Pancreas (tissue), 10 donors: ENCODE measurements around the gene TMEM33. TPM values are rescaled to one million over a fixed set of nuclear protein-coding genes. Genes with fewer than 3 reads are reported as not detected.

Source experiments
- ATAC-seq, 4 donors: fragments of 200-7000 bp; cut with Tn5 transposase; one replicate each; pipeline versions ENCODE4 v1.8.0 to v1.9.1; 2020; ENCODE audit warnings: mild to moderate bottlenecking in 4 of 4, moderate library complexity in 4 of 4
- DNase-seq, 6 donors: peaks; one replicate each; pipeline ENCODE4 v3.0.0-alpha.2; 2020
- FAIRE-seq: peaks from 2 replicates; lab custom pipeline; 2012; peaks lifted over from hg19 to GRCh38; lab: Jason Lieb, UNC
- H3K27ac ChIP-seq, 4 donors: fragments of 200-600 bp; sonication (generic); 1 replicate in 3 of 4; 2 replicates in 1 of 4; pipeline versions ENCODE4 v1.5.0 to v1.8.0; 2020
- H3K27me3 ChIP-seq, 4 donors: fragments of 200-600 bp; one replicate each; pipeline ENCODE4 v1.8.0; 2021
- H3K36me3 ChIP-seq, 3 donors: fragments of 200-600 bp; sonication (generic) in 1 of 3; one replicate each; pipeline versions ENCODE4 v1.5.0 to v1.8.0; 2020 to 2021
- H3K4me1 ChIP-seq, 3 donors: fragments of 200-600 bp; one replicate each; pipeline ENCODE4 v1.8.0; 2021
- H3K4me3 ChIP-seq, 4 donors: fragments of 200-600 bp; sonication (generic) in 2 of 4; one replicate each; pipeline versions ENCODE4 v1.5.0 to v1.8.0; 2020 to 2021
- H3K9me3 ChIP-seq, 4 donors: fragments of 200-600 bp; one replicate each; pipeline ENCODE4 v1.8.0; 2021
- CTCF ChIP-seq, 4 donors: fragments of 200-600 bp; sonication (generic) in 3 of 4; IDR thresholded peaks; one replicate each; pipeline versions ENCODE4 v1.5.0 to v1.8.0; 2021; ENCODE audit warnings: antibody characterized with exemption in 4 of 4
- WGBS, 2 donors: extraction: QIAGEN DNeasy Blood & Tissue Kit; methylation state at CpG; one replicate each; pipeline ENCODE4 v1.1.7; 2013; 5-methylcytosine and 5-hydroxymethylcytosine counted together
- intact Hi-C, 3 donors: fragments of 100-400 bp; cut with DNase I; formaldehyde crosslinking; loops; one replicate each; pipeline versions ENCODE4 v1.11.1 to v1.14.2; 2022
- polyA plus RNA-seq, 2 donors: library from polyadenylated mRNA; stranded (reverse); fragments of 200-250 nt; gene quantifications; one replicate each; pipeline ENCODE4 v1.2.3, GENCODE V29; 2013
- total RNA-seq, 6 donors: library from RNA; stranded (reverse); fragmentation: NEBNext Ultra II Directional in 4 of 6; extraction: Animal tissue kit (Norgen Biotek cat#: 25700) in 4 of 6; gene quantifications; one replicate each; pipeline versions ENCODE4 v1.2.1 to v1.2.4, GENCODE V29; 2021 to 2023
- donor health status: healthy with polysubstance abuse.
- donor health status: DM: no; HTN: no; CAD: no; lungs with moderate emphysema.
- donor health status: DM: no; HTN: no; CAD: no.
- donor health status: control.
- donor health status: control.
- donor health status: Bipolar disorder and iron deficiency.
- donor health status: DM: yes; HTN: yes; CAD: no.
- donor health status: DM: no; HTN: no; CAD: no.
- donor health status: DM: no; HTN: no; CAD: no.
- donor health status: DM: yes; HTN: yes; CAD: no.

Gene TMEM33
- total and polyA plus RNA-seq, 8 donors, result 4.2 to 31.4 (median 19.4) TPM

DNA sequence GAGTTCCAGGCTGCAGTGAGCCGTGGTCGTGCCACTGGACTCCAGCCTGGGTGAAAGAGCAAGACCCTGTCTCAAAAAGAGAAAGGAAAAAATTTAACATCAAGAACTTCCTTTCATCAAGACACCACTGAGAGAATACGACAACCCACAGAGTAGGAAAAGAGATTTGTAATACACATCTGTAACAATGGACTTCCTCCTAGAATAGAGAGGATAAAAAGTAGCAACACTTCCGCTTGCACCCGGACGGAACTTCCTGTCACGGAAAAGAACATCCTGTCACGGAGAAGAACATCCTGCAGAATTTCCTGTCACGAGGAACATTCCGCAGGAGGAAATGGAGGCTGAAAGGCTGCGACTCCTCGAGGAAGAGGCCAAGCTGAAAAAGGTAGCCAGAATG lies 46.2 kb downstream of the TMEM33 start, which contains the start of gene DCAF4L1:
TSS of gene DCAF4L1 (plus strand) at position 301 of the 400 bp plus-strand sequence. CDS start at position 338, 37 bp downstream.
- ATAC-seq (no peak), FAIRE-seq (no peak), DNase-seq (no peak)
- intact Hi-C loops, result no loop called here
- no peaks in the 10 kb centered on the region for H3K27me3 ChIP-seq
- H3K4me1 ChIP-seq, result no peaks in the 10 kb centered on the region
- 87 to 95% methylated on average over 12 of the region's 12 CpGs for WGBS, 2 donors
- H3K27ac ChIP-seq, result no peak within 1 kb of the TSS
- no peak for TF ChIP-seq CTCF (IDR thresholded peaks at IDR 0.05)
- no peaks in the 10 kb centered on the region for H3K9me3 ChIP-seq
- H3K4me3 ChIP-seq, result no peak within 1 kb of the TSS
- H3K36me3 ChIP-seq, result no peaks in the 10 kb centered on the region

DNA sequence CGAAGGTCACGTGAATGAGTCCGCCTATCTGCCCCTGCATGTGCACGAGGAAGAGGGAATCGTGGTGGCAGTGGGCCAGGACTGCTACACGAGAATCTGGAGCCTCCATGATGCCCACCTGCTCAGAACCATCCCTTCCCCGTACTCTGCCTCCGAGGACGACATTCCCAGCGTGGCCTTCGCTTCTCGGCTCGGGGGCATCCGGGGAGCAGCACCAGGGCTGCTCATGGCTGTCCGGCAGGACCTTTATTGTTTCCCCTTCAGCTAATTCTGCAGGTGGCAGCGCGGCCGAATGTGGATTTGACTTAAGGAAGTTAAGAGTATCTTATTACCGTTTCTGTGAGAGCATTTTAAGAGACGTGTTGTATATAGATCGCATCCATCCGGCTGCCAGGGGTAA lies 47.5 kb downstream of the TMEM33 start:
- Histone ChIP-seq H3K36me3 (no peaks in the 10 kb centered on the region), H3K27ac (no peak overlapping the region), H3K9me3 (no peaks in the 10 kb centered on the region), H3K4me1 (no peaks in the 10 kb centered on the region), H3K27me3 (no peaks in the 10 kb centered on the region), H3K4me3 (no peak overlapping the region)
- ATAC-seq, result no peak
- peak in 1 of 6 donors; percentile 36 for DNase-seq
- no peak for FAIRE-seq
- 88 to 90% methylated on average over 22 of the region's 22 CpGs for WGBS, 2 donors
- no peak for TF ChIP-seq CTCF (IDR thresholded peaks at IDR 0.05)
- intact Hi-C loops, result no loop called here

DNA sequence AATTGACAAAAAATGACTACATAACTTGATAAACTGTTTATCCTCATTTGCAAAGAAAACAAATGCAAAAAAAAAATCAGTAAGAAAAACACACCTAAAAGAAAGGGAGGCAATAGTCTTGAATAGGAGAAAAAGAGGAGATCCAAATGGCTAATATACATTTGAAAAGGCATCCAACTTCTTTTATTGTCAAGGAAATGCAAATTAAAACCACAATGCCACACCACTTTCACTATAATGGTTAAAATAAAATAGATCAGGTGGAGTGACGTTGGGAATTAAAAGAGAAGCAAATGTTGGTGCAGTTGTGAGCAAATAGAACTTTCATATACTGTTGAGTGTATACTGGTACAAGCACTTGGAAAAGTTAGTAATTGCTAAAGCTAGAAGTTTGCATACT lies 49.9 kb downstream of the TMEM33 start:
- H3K27me3 ChIP-seq, result no peaks in the 10 kb centered on the region
- DNase-seq (no peak), FAIRE-seq (no peak), ATAC-seq (no peak)
- H3K36me3 ChIP-seq, result no peaks in the 10 kb centered on the region
- H3K9me3 ChIP-seq, result no peaks in the 10 kb centered on the region
- intact Hi-C loops, result no loop called here
- H3K4me3 ChIP-seq, result no peak overlapping the region
- 37 to 61% methylated on average over 1 of the region's 1 CpG for WGBS, 2 donors
- H3K4me1 ChIP-seq, result peaks cover 7 to 8% (median 7%) of the 10 kb centered on the region in 3 donors
- no peak overlapping the region for H3K27ac ChIP-seq
- TF ChIP-seq CTCF (IDR thresholded peaks at IDR 0.05), result no peak

DNA sequence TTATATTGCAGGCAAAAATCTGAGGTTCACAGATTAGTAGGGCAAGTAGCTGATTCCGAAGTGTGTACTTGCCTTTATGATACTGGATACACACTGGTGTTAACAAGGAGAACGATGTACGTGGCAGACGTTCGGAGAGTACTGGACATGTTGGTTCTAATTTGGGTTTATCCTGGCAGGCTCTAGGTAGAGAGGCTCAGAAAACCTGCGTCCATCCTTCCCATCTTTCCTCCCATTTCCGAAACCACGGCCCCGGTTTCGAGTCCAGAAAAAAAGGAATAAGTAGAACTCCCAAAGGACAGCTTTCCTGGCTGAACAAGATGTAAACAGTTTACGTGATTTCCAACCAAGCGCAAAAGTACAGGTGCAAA lies 54.8 kb downstream of the TMEM33 start:
- 0% methylated on average over 12 of the region's 12 CpGs for WGBS, 2 donors
- Histone ChIP-seq H3K27me3 (no peaks in the 10 kb centered on the region), H3K4me3 (peak overlapping the region; percentile 93 to 99 (median 96)), H3K9me3 (no peaks in the 10 kb centered on the region), H3K27ac (peak overlapping the region; percentile 60 to 78 (median 72)), H3K4me1 (peaks cover 14 to 30% (median 23%) of the 10 kb centered on the region in 3 donors), H3K36me3 (no peaks in the 10 kb centered on the region)
- FAIRE-seq (no peak), DNase-seq (no peak), ATAC-seq (peak; percentile 14 to 22 (median 20))
- no peak for TF ChIP-seq CTCF (IDR thresholded peaks at IDR 0.05)
- intact Hi-C loops, result no loop called here

DNA sequence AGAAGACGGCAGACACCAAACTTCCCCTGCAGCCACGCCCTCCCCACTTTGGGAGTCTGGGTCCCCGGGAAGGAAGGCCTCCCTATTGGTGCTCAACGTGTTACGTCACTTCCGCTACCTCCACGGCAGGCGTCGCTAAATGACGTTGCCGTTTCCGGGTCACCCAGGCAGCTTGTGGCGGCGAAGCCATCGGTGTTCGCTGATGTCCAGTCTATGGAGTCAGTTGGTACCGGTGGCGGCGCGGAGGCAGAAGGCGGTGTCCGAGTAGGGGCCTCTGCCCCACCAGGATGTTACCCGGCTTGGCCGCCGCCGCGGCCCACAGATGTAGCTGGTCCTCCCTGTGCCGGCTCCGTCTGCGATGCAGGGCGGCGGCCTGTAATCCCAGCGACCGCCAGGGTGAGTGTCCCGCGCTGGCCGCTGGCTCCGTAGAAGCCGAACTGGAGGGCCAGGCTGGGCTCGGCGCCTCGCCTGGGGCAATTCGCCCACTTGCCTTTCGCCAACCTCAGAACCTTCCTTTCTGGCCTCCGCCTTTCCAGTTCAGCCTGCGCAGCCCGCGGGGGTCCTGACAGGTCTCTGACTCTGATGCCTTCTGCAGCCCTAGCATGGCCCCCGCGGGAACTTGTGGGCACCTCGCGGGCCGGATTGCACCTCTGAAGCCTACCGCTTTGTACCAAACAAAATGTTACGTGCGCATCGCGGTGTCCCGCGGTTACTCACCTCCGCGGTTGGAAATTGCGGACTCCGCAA lies 55.3 kb downstream of the TMEM33 start, which contains the start of gene SLC30A9:
TSS of gene SLC30A9 (plus strand) at position 166 of the 747 bp plus-strand sequence. CDS start at position 288, 122 bp downstream.
- FAIRE-seq (peak; percentile 61), DNase-seq (peak; percentile 90 to 96 (median 93)), ATAC-seq (peak; percentile 99 to 100 (median 100))
- WGBS, 2 donors, result 1% methylated on average over 64 of the region's 64 CpGs
- intact Hi-C loops, result no loop called here
- Histone ChIP-seq H3K36me3 (no peaks in the 10 kb centered on the region), H3K9me3 (no peaks in the 10 kb centered on the region), H3K4me3 (peak within 1 kb of the TSS; percentile 93 to 99 (median 96)), H3K27me3 (no peaks in the 10 kb centered on the region), H3K27ac (peak within 1 kb of the TSS; percentile 60 to 78 (median 72)), H3K4me1 (peaks cover 14 to 30% (median 23%) of the 10 kb centered on the region in 3 donors)
- TF ChIP-seq CTCF (IDR thresholded peaks at IDR 0.05), result peak in 3 of 4 donors; percentile 14 to 34 (median 23)
